GM21717 (cell line): ENCODE results near the gene STUM.

ENCODE experiments used
- ATAC-seq: cut with Tn5 transposase; IDR thresholded peaks from one replicate; pipeline ENCODE4 v1.9.1; 2021; ENCODE audit warnings: mild to moderate bottlenecking, moderate library complexity; ENCODE audit not compliant: unreplicated experiment

STUM gene

GRCh38 chr1:226532553-226532952 is 16.0 kb upstream of the STUM start:
- ATAC-seq = no peak

- ATAC-seq = no peak
These were observed 15.3 kb upstream of the STUM start for GRCh38 chr1:226533220-226533619.

- ATAC-seq = no peak
These were observed 14.5 kb upstream of the STUM start for GRCh38 chr1:226534098-226534497.

- ATAC-seq = no peak
These were observed 13.9 kb upstream of the STUM start for GRCh38 chr1:226534645-226535044.

- no peak for ATAC-seq
These were observed 12.9 kb upstream of the STUM start for GRCh38 chr1:226535666-226536065.

GRCh38 chr1:226541231-226541630 is 7.3 kb upstream of the STUM start:
- ATAC-seq = no peak

- ATAC-seq = no peak
These were observed 6.6 kb upstream of the STUM start for GRCh38 chr1:226541631-226542622.

GRCh38 chr1:226542623-226543103 is 5.9 kb upstream of the STUM start:
- ATAC-seq = no peak

GRCh38 chr1:226545836-226546596 is 2.5 kb upstream of the STUM start:
- ATAC-seq = no peak

- no peak for ATAC-seq
These were observed 1.6 kb upstream of the STUM start for GRCh38 chr1:226546926-226547325.

- peak; percentile 74 for ATAC-seq
These were observed 791 bp upstream of the STUM start for GRCh38 chr1:226547754-226548191.

GRCh38 chr1:226549094-226549936 is 751 bp downstream of the STUM start:
- ATAC-seq = peak; percentile 3

- ATAC-seq = peak; percentile 52
These were observed 1.5 kb downstream of the STUM start for GRCh38 chr1:226549937-226550671.

GRCh38 chr1:226550672-226551041 is 2.1 kb downstream of the STUM start:
- ATAC-seq = no peak

GRCh38 chr1:226551299-226551698 is 2.7 kb downstream of the STUM start:
- no peak for ATAC-seq

- no peak for ATAC-seq
These were observed 3.5 kb downstream of the STUM start for GRCh38 chr1:226552061-226552460.

- ATAC-seq = no peak
These were observed 4.8 kb downstream of the STUM start for GRCh38 chr1:226553266-226553923.

- ATAC-seq = no peak
These were observed 5.3 kb downstream of the STUM start for GRCh38 chr1:226553924-226554282.

GRCh38 chr1:226555092-226555491 is 6.5 kb downstream of the STUM start:
- no peak for ATAC-seq

- no peak for ATAC-seq
These were observed 8.9 kb downstream of the STUM start for GRCh38 chr1:226557424-226557823.
